Stomach (tissue), 4 donors: ENCODE measurements around the gene JAKMIP1.

ENCODE experiments used
- CTCF ChIP-seq, 7 experiments: fragments of 450-650 bp in 4 of 7; fragments of 200-600 bp in 3 of 7; sonication (generic) in 3 of 7; IDR thresholded peaks; one replicate each; pipeline ENCODE4 v1.5.1; 2016 to 2019; ENCODE audit warnings: antibody characterized with exemption in 7 of 7, control low read depth in 2 of 7, mild to moderate bottlenecking in 1 of 7
- POLR2A ChIP-seq, 4 donors: fragments of 450-650 bp; IDR thresholded peaks; one replicate each; pipeline ENCODE4 v1.6.1; 2016; ENCODE audit warnings: antibody characterized with exemption in 4 of 4, control low read depth in 2 of 4, mild to moderate bottlenecking in 1 of 4, moderate library complexity in 1 of 4

- TF ChIP-seq POLR2A (IDR thresholded peaks at IDR 0.05) (no peak), CTCF (IDR thresholded peaks at IDR 0.05) (no peak)
Measured at GRCh38 chr4:6085028-6085690, 115.2 kb downstream of the JAKMIP1 start.
